GM23338 (cell line): ENCODE measurements around the gene VPS39.

ENCODE experiments used
- CREB1 ChIP-seq: fragments of 250-450 bp; sonication (Bioruptor Pico); IDR thresholded peaks from 2 replicates; pipeline ENCODE4 v1.5.0; 2020; ENCODE audit warnings: low read depth, mild to moderate bottlenecking, moderate library complexity
- CTCF ChIP-seq, 2 experiments: fragments of 200-600 bp in 1 of 2; sonication (generic) in 1 of 2; conservative IDR thresholded peaks; 2 replicates each; pipeline versions ENCODE4 v1.5.1 to v1.6.1; 2016 to 2017; ENCODE audit warnings: antibody characterized with exemption in 2 of 2, low read depth in 2 of 2, mild to moderate bottlenecking in 2 of 2, moderate library complexity in 1 of 2
- ETS1 ChIP-seq: IDR thresholded peaks from 2 replicates; pipeline ENCODE4 v1.6.1; 2016; ENCODE audit warnings: antibody characterized with exemption
- EZH2 ChIP-seq: fragments of 200-600 bp; sonication (generic); IDR thresholded peaks from one replicate; pipeline ENCODE4 v1.8.0; 2017; ENCODE audit warnings: antibody characterized with exemption, mild to moderate bottlenecking, low read depth; ENCODE audit not compliant: unreplicated experiment
- REST ChIP-seq: IDR thresholded peaks from one replicate; pipeline ENCODE4 v1.6.1; 2018; ENCODE audit warnings: antibody characterized with exemption; ENCODE audit not compliant: unreplicated experiment

- TF ChIP-seq CTCF (conservative IDR thresholded peaks at IDR 0.05; ENCODE audit: low read depth in 2 of 2) (no peak), REST (no peak), ETS1 (no peak), EZH2 (no peak), CREB1 (no peak)
Observed at GRCh38 chr15:42120285-42120684, 87.8 kb downstream of the VPS39 start.
